ENCODE data around the gene DLK2. TPM values are rescaled to one million over a fixed set of nuclear protein-coding genes. Genes with fewer than 3 reads are reported as not detected.
A peak's percentile ranks its signal among the peaks of the same experiment; 100 is the strongest.

The DLK2 gene
- total RNA-seq, 1 experiment from 2014 or later = 3.6 TPM

DNA sequence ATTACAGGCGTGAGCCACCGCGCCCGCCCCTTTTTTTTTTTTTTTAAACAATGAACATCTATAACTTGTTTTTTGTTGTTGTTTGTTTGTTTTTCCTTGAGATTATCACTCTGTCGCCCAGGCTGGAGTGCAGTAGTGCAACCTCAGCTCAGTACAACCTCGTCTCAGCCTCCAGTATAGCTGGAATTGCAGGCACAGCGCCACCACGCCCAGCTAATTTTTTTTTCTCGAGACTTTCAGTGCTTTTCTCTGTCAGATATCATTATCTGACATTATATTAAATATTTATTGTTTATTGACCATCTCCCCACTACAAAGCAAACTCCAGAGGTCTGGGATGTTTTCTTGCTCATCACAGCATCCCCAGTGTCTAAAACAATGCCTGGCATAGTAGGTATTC lies 2.3 kb upstream of the DLK2 start:
- no peaks in the 10 kb centered on the region; the same call in 1 of the 2 replicates for H3K36me3 ChIP-seq (ENCODE audit: low read depth)
- no peaks in the 10 kb centered on the region for H3K79me2 ChIP-seq (ENCODE audit: low read depth)
- POLR2A ChIA-PET (ENCODE audit: unreplicated experiment) = interaction anchor here (0.7 to 0.8 kb wide), 2 partner anchors 275 to 287 kb away, joined by 8 to 19 read pairs; partner anchors contain the start of gene CUL9
- CTCF ChIA-PET = interaction anchor here (0.6 to 1.1 kb wide), 5 partner anchors 21 to 219 kb away, joined by 3 to 15 read pairs (median 4); no protein-coding TSS in a partner anchor
- H3K9me2 ChIP-seq (ENCODE audit: insufficient read depth) = no peaks in the 10 kb centered on the region
- peak overlapping the region; percentile 80 for H3K4me2 ChIP-seq
- H3K27ac ChIP-seq = no peak overlapping the region
- no peaks in the 10 kb centered on the region for H3K9me3 ChIP-seq (ENCODE audit: insufficient read depth, low read depth)
- DNase-seq = no peak
- peak overlapping the region; percentile 53; the same call in 1 of the 2 replicates for H3K4me3 ChIP-seq
- peaks cover 19% of the 10 kb centered on the region for H3F3A ChIP-seq (ENCODE audit: insufficient read depth, low read depth)
- TF ChIP-seq EZH2 (IDR thresholded peaks at IDR 0.05; ENCODE audit: low read depth) = no peak
- TF ChIP-seq, protein P1, sequence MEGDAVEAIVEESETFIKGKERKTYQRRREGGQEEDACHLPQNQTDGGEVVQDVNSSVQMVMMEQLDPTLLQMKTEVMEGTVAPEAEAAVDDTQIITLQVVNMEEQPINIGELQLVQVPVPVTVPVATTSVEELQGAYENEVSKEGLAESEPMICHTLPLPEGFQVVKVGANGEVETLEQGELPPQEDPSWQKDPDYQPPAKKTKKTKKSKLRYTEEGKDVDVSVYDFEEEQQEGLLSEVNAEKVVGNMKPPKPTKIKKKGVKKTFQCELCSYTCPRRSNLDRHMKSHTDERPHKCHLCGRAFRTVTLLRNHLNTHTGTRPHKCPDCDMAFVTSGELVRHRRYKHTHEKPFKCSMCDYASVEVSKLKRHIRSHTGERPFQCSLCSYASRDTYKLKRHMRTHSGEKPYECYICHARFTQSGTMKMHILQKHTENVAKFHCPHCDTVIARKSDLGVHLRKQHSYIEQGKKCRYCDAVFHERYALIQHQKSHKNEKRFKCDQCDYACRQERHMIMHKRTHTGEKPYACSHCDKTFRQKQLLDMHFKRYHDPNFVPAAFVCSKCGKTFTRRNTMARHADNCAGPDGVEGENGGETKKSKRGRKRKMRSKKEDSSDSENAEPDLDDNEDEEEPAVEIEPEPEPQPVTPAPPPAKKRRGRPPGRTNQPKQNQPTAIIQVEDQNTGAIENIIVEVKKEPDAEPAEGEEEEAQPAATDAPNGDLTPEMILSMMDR (conservative IDR thresholded peaks at IDR 0.05) = 0 out of 2 replicates have a peak, but pooled peaks have one; percentile 40
- 0 out of 2 replicates have a peak, but pooled peaks cover 14% of the 10 kb centered on the region for H3K4me1 ChIP-seq (replicated peaks; ENCODE audit: insufficient read depth)
- no peaks in the 10 kb centered on the region for H4K20me1 ChIP-seq (ENCODE audit: insufficient read depth)
- H2AFZ ChIP-seq = no peak overlapping the region
- intact Hi-C loops (cut with micrococcal nuclease; ENCODE audit: unreplicated experiment) = no loop called here
- no peaks in the 10 kb centered on the region for H3K27me3 ChIP-seq (ENCODE audit: insufficient read depth, low read depth)
- BruUV-seq (replicated peaks) = no TSS peak

- peak in 1 of 2 experiments; percentile 86 for DNase-seq
- POLR2A ChIA-PET (ENCODE audit: unreplicated experiment) = interaction anchor here (0.5 to 1.0 kb wide), 2 partner anchors 38 to 263 kb away, joined by 4 to 7 read pairs; no protein-coding TSS in a partner anchor
- H3K4me2 ChIP-seq = peak overlapping the region; percentile 99
- H3K79me2 ChIP-seq (ENCODE audit: low read depth) = no peaks in the 10 kb centered on the region
- TF ChIP-seq, protein P1 (conservative IDR thresholded peaks at IDR 0.05) = peak; percentile 38; the same call in 1 of the 2 replicates
- 0 out of 2 replicates have a peak, but pooled peaks have one; percentile 67 for TF ChIP-seq EZH2 (IDR thresholded peaks at IDR 0.05; ENCODE audit: low read depth)
- peaks cover 3% of the 10 kb centered on the region for H3K36me3 ChIP-seq (ENCODE audit: low read depth)
- no peaks in the 10 kb centered on the region for H3K27me3 ChIP-seq (ENCODE audit: insufficient read depth, low read depth)
- peak overlapping the region; percentile 74 for H2AFZ ChIP-seq
- no TSS peak for BruUV-seq (replicated peaks)
- no peaks in the 10 kb centered on the region for H4K20me1 ChIP-seq (ENCODE audit: insufficient read depth)
- H3K27ac ChIP-seq = no peak overlapping the region
- H3F3A ChIP-seq (ENCODE audit: insufficient read depth, low read depth) = peaks cover 19% of the 10 kb centered on the region
- H3K4me1 ChIP-seq (replicated peaks; ENCODE audit: insufficient read depth) = 0 out of 2 replicates have a peak, but pooled peaks cover 14% of the 10 kb centered on the region
- no peaks in the 10 kb centered on the region for H3K9me2 ChIP-seq (ENCODE audit: insufficient read depth)
- H3K4me3 ChIP-seq = peak overlapping the region; percentile 72
- intact Hi-C loops (cut with micrococcal nuclease; ENCODE audit: unreplicated experiment) = loop anchor here (1.0 to 2.0 kb wide), 4 partner anchors 28 to 192 kb away; partner anchors contain the start of gene ABCC10
- H3K9me3 ChIP-seq (ENCODE audit: insufficient read depth, low read depth) = no peaks in the 10 kb centered on the region
- CTCF ChIA-PET = interaction anchor here (0.6 to 1.5 kb wide), 3 partner anchors 32 to 431 kb away, joined by 3 to 5 read pairs (median 3); no protein-coding TSS in a partner anchor
Measured at GRCh38 chr6:43454696-43455530, 435 bp downstream of the DLK2 start.

DNA sequence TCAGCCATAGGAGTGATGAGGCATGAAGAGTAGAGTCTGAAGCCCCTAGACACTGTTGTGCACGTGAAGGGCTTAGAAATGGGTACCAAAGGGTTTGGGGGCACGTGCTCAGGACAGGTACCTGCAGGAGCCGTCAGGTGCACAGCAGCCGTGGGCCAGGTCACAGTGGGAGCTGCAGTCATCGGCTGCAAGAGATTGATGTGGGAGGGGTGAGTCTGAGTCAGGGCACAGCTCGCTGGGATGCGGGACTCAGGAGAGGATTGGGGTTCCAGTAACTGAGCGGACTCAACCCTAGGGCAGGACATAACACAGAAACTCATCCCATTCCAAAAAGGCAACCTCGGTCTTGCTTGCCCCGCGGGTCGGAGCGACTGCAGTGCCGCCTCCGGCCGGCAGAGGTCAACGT lies 1.1 kb downstream of the DLK2 start:
- Histone ChIP-seq H3F3A (ENCODE audit: insufficient read depth, low read depth) (peaks cover 19% of the 10 kb centered on the region), H3K4me3 (peak overlapping the region; percentile 72; the same call in 1 of the 2 replicates), H3K36me3 (ENCODE audit: low read depth) (peaks cover 3% of the 10 kb centered on the region), H3K4me1 (replicated peaks; ENCODE audit: insufficient read depth) (0 out of 2 replicates have a peak, but pooled peaks cover 14% of the 10 kb centered on the region), H3K9me2 (ENCODE audit: insufficient read depth) (no peaks in the 10 kb centered on the region), H3K79me2 (ENCODE audit: low read depth) (no peaks in the 10 kb centered on the region), H3K4me2 (peak overlapping the region; percentile 99), H2AFZ (no peak overlapping the region), H3K9me3 (ENCODE audit: insufficient read depth, low read depth) (no peaks in the 10 kb centered on the region), H3K27me3 (ENCODE audit: insufficient read depth, low read depth) (no peaks in the 10 kb centered on the region), H4K20me1 (ENCODE audit: insufficient read depth) (no peaks in the 10 kb centered on the region), H3K27ac (no peak overlapping the region)
- BruUV-seq (replicated peaks) = no TSS peak
- TF ChIP-seq, protein P1 (conservative IDR thresholded peaks at IDR 0.05) = peak; percentile 93
- TF ChIP-seq EZH2 (IDR thresholded peaks at IDR 0.05; ENCODE audit: low read depth) = no peak
- intact Hi-C loops (cut with micrococcal nuclease; ENCODE audit: unreplicated experiment) = loop anchor here (1.0 to 2.0 kb wide), 4 partner anchors 27 to 191 kb away; partner anchors contain the start of gene ABCC10
- ChIA-PET POLR2A (ENCODE audit: unreplicated experiment) (interaction anchor here (1.0 kb wide), 1 partner anchor 263 kb away, joined by 7 read pairs; no protein-coding TSS in a partner anchor), CTCF (interaction anchor here (1.5 kb wide), 1 partner anchor 44 kb away, joined by 3 read pairs; no protein-coding TSS in a partner anchor)
- DNase-seq = peak in 1 of 2 experiments; percentile 61

All from PC-9 (cell line).